ENCODE results near the gene EML6.

Gene EML6

DNA sequence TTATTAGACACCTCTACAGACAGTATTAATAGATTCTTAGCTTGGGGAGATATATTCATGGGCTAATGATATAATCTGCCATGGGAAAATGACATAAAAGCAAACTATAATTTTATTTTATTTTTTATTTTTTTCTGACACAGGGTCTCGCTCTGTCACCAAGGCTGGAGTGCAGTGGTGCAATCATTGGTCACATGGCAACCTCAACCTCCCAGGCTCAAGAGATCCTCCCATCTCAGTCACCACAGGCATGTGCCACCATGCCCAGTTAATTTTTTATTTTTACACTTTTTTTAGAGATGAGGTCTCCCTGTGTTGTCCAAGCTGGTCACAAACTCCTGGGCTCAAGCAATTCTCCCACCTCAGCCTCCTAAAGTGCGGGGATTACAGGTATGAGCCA, 287.5 kb downstream of the EML6 start:
- DNase-seq, result no peak

- no peak for DNase-seq
These were observed 288.6 kb downstream of the EML6 start for GRCh38 chr2:55011831-55012671.

DNA sequence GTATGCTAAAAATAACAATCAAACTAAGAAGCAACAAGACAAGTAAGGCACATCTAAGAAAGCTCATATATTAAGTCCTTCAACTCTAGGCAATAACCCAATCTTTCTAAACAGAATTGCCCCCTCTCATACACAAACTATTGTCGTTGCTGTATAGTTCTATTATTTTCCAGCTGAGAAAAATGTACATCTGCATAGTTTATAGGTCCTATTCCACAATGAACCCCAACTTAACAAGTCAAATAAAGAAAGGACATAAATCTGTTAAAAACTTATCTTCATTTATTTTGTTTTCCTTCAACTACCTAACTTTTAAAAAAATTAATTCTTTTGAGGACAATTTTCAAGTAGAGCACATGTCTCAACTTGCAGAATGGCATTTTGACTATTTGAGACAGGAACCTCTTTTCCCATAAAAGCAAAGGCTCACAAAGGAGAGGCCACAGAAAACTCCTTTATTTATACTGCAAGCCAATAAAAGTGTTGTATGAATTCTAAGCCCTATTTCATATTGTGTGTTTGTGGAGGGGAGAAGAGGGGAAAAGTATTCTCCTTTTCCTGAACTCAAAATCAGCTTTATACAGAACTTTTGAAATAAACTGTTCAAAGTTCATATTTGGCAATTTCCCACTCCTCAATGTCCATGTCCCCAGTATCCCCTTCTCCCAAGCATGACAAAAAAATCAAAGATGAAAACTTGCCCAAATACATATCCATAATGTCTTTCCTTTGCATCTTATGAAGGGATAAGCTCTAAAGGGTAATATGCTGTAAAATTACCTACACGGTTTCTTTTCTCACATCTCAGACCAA, 289.4 kb downstream of the EML6 start:
- DNase-seq, result no peak

DNA sequence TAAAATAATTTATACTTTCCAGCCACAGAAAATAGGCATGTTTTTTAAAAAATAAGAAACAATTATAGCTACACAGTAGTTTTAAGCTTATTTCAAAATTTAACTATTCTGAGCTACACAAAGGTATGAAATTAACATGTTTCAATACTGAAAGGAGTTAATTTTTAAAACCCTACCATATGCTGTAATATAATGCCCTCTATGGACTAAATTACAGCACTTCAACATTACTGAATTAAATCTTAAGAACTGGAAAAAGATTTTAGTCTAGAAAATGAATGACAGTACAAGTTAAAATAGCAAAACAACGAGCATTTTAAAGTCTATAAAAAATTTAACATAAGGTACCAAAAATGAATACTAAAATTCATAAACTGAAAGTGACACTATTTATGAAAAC, 290.5 kb downstream of the EML6 start:
- no peak for DNase-seq

DNA sequence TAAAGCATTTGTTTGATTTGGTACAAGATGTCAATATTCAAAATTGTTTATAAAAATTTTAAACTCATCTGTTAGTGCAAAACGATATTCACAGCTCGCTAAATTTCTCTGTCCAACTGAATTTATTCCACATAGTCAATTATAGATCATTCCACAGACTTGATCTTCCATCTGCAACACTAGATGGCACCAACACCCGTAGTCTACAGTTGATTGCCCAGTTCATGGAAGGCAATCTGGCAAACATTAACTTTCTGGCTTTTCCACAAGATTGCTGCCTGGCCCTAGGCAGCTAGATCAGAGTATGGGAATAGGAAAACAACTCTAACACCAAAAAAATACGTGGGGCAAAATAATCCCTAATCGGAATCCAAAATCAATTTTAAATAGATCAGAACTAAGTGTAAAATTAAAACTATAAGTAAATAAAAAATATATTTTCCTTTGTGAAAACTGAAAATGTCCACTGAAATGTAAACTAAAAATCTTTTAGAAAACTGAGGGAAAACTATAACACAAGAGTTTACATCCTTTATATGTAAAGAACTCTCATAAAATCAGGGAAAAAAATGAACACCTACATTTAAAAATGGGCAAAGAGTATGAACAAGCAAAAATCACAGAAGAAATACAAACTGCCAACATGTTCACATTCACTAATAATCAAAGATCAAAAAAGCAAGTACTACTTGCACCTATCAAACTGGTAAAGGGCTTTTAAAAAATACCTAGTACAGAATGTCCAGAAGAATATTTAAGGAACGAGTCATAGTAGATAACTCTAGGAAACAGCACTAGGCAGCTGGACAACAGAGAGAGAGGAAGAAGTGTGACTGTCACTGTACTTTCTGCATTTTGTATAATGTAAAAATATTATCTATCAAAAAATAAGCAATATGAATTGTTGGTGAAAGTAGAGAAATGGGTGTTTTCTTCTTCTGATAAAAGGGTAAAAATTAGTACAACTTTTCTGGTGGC, 291.8 kb downstream of the EML6 start:
- no peak for DNase-seq

DNA sequence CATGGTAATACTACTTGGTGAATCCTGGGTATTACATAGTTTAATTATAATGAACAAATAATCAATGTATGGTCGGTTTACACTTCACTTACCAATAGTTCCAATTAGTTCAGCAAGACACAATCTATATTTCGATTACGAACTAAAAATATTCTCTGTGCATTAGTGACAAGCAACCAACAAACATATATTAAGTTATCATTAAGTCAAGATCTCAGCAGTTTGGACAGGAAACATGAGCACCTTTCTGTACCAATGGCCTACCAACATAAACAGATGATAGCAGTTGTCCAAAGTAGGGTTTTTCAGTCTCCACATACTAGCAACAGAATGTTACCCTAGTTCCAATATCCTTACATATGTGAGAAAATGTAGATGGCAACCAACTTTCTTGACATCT, 294.0 kb downstream of the EML6 start:
- no peak for DNase-seq

GRCh38 chr2:55017880-55018279, 294.4 kb downstream of the EML6 start:
- DNase-seq, result no peak

GRCh38 chr2:55018619-55019018, 295.2 kb downstream of the EML6 start:
- no peak for DNase-seq

GRCh38 chr2:55019526-55020258, 296.2 kb downstream of the EML6 start:
- DNase-seq, result no peak
